ENCODE results near the gene LRRC8D.
"Not testable (repeated sequence)": the region's sequence is repeated elsewhere in the genome, so short reads cannot be mapped to it uniquely, and the experiment has no call there.

The LRRC8D gene

GRCh38 chr1:89918127-89918793 lies 97.4 kb downstream of the LRRC8D start:
- DNase-seq, result no peak

GRCh38 chr1:89918794-89919155 lies 97.9 kb downstream of the LRRC8D start:
- no peak for DNase-seq

- DNase-seq, result no peak
These were observed 98.3 kb downstream of the LRRC8D start for GRCh38 chr1:89919174-89919573.

GRCh38 chr1:89922911-89923310 lies 102.1 kb downstream of the LRRC8D start:
- no peak for DNase-seq

GRCh38 chr1:89923517-89923916 lies 102.7 kb downstream of the LRRC8D start:
- no peak for DNase-seq

GRCh38 chr1:89924075-89924474 lies 103.2 kb downstream of the LRRC8D start:
- DNase-seq, result not testable (repeated sequence)

- no peak for DNase-seq
These were observed 106.2 kb downstream of the LRRC8D start for GRCh38 chr1:89927049-89927448.

- DNase-seq, result no peak
These were observed 106.6 kb downstream of the LRRC8D start for GRCh38 chr1:89927478-89927877.

GRCh38 chr1:89928506-89928905 lies 107.7 kb downstream of the LRRC8D start:
- DNase-seq, result no peak

GRCh38 chr1:89929467-89930063 lies 108.7 kb downstream of the LRRC8D start:
- DNase-seq, result no peak

GRCh38 chr1:89930579-89930978 lies 109.7 kb downstream of the LRRC8D start:
- DNase-seq, result no peak

GRCh38 chr1:89931964-89932363 lies 111.1 kb downstream of the LRRC8D start:
- no peak for DNase-seq

GRCh38 chr1:89932598-89933364 lies 111.9 kb downstream of the LRRC8D start:
- DNase-seq, result no peak

- no peak for DNase-seq
These were observed 113.6 kb downstream of the LRRC8D start for GRCh38 chr1:89934461-89934860.

- DNase-seq, result no peak
These were observed 114.4 kb downstream of the LRRC8D start for GRCh38 chr1:89935235-89935634.

- DNase-seq, result no peak
These were observed 115.9 kb downstream of the LRRC8D start for GRCh38 chr1:89936694-89937093.

GRCh38 chr1:89938171-89939055 lies 117.6 kb downstream of the LRRC8D start:
- DNase-seq, result no peak

- DNase-seq, result no peak
These were observed 118.3 kb downstream of the LRRC8D start for GRCh38 chr1:89939059-89939570.

- no peak for DNase-seq
These were observed 119.0 kb downstream of the LRRC8D start for GRCh38 chr1:89939693-89940438.

- no peak for DNase-seq
These were observed 120.4 kb downstream of the LRRC8D start for GRCh38 chr1:89941110-89941766.

- DNase-seq, result no peak
These were observed 121.2 kb downstream of the LRRC8D start for GRCh38 chr1:89942014-89942413.
